ENCODE measurements around the gene LRP1. TPM values are rescaled to one million over a fixed set of nuclear protein-coding genes. Genes with fewer than 3 reads are reported as not detected.

Gene LRP1
- total RNA-seq, 4 donors from 2014 or later, result 185 to 292 (median 216) TPM

GRCh38 chr12:57188090-57188425 is 59.8 kb downstream of the LRP1 start:
- Histone ChIP-seq H3K36me3 (peaks cover 0 to 98% of the 10 kb centered on the region in 2 donors), H3K9me3 (no peaks in the 10 kb centered on the region), H3K4me1 (peaks cover 0 to 9% (median 0%) of the 10 kb centered on the region in 3 donors), H3K27me3 (no peaks in the 10 kb centered on the region), H3K4me3 (no peak overlapping the region), H3K27ac (no peak overlapping the region)
- 60 to 62% methylated on average over 2 to 6 of the region's 8 CpGs for WGBS, 2 donors (ENCODE audit: low coverage in 1 of 2)
- no peak for TF ChIP-seq POLR2AphosphoS5 (IDR thresholded peaks at IDR 0.05)
- no peak for TF ChIP-seq POLR2A (IDR thresholded peaks at IDR 0.05)
- no peak for TF ChIP-seq EP300 (IDR thresholded peaks at IDR 0.05)
- TF ChIP-seq, protein P1, sequence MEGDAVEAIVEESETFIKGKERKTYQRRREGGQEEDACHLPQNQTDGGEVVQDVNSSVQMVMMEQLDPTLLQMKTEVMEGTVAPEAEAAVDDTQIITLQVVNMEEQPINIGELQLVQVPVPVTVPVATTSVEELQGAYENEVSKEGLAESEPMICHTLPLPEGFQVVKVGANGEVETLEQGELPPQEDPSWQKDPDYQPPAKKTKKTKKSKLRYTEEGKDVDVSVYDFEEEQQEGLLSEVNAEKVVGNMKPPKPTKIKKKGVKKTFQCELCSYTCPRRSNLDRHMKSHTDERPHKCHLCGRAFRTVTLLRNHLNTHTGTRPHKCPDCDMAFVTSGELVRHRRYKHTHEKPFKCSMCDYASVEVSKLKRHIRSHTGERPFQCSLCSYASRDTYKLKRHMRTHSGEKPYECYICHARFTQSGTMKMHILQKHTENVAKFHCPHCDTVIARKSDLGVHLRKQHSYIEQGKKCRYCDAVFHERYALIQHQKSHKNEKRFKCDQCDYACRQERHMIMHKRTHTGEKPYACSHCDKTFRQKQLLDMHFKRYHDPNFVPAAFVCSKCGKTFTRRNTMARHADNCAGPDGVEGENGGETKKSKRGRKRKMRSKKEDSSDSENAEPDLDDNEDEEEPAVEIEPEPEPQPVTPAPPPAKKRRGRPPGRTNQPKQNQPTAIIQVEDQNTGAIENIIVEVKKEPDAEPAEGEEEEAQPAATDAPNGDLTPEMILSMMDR (IDR thresholded peaks at IDR 0.05), result no peak
- ATAC-seq, result no peak

GRCh38 chr12:57190037-57190436 is 61.8 kb downstream of the LRP1 start:
- no peak overlapping the region for H3K27ac ChIP-seq
- H3K9me3 ChIP-seq, result no peaks in the 10 kb centered on the region
- no peak for ATAC-seq
- H3K27me3 ChIP-seq, result no peaks in the 10 kb centered on the region
- no peak for TF ChIP-seq POLR2A (IDR thresholded peaks at IDR 0.05)
- TF ChIP-seq POLR2AphosphoS5 (IDR thresholded peaks at IDR 0.05), result no peak
- TF ChIP-seq, protein P1 (IDR thresholded peaks at IDR 0.05), result no peak
- TF ChIP-seq EP300 (IDR thresholded peaks at IDR 0.05), result no peak
- peaks cover 0 to 9% (median 0%) of the 10 kb centered on the region in 3 donors for H3K4me1 ChIP-seq
- 40% methylated on average over 2 of the region's 6 CpGs; no CpG with 5 or more reads in 1 of the 2 donors for WGBS, 2 donors (ENCODE audit: low coverage in 1 of 2)
- no peak overlapping the region for H3K4me3 ChIP-seq
- H3K36me3 ChIP-seq, result peaks cover 0 to 99% of the 10 kb centered on the region in 2 donors

- H3K4me1 ChIP-seq, result peaks cover 0 to 9% (median 0%) of the 10 kb centered on the region in 3 donors
- ATAC-seq, result no peak
- H3K4me3 ChIP-seq, result no peak overlapping the region
- no peaks in the 10 kb centered on the region for H3K9me3 ChIP-seq
- no peaks in the 10 kb centered on the region for H3K27me3 ChIP-seq
- H3K27ac ChIP-seq, result no peak overlapping the region
- H3K36me3 ChIP-seq, result peaks cover 0 to 99% of the 10 kb centered on the region in 2 donors
- TF ChIP-seq EP300 (IDR thresholded peaks at IDR 0.05) (no peak), POLR2A (IDR thresholded peaks at IDR 0.05) (no peak), POLR2AphosphoS5 (IDR thresholded peaks at IDR 0.05) (no peak)
- TF ChIP-seq, protein P1 (IDR thresholded peaks at IDR 0.05), result no peak
- no CpG with 5 or more reads among the region's 23 CpGs for WGBS, 2 donors (ENCODE audit: low coverage in 1 of 2)
Observed at GRCh38 chr12:57190821-57191220, 62.5 kb downstream of the LRP1 start.

- 82 to 91% methylated on average over 5 to 9 of the region's 11 CpGs for WGBS, 2 donors (ENCODE audit: low coverage in 1 of 2)
- H3K9me3 ChIP-seq, result no peaks in the 10 kb centered on the region
- H3K36me3 ChIP-seq, result peaks cover 0 to 99% of the 10 kb centered on the region in 2 donors
- no peak overlapping the region for H3K4me3 ChIP-seq
- no peak for ATAC-seq
- H3K4me1 ChIP-seq, result peaks cover 0 to 9% (median 0%) of the 10 kb centered on the region in 3 donors
- no peak overlapping the region for H3K27ac ChIP-seq
- H3K27me3 ChIP-seq, result no peaks in the 10 kb centered on the region
- no peak for TF ChIP-seq POLR2A (IDR thresholded peaks at IDR 0.05)
- TF ChIP-seq EP300 (IDR thresholded peaks at IDR 0.05), result no peak
- TF ChIP-seq POLR2AphosphoS5 (IDR thresholded peaks at IDR 0.05), result no peak
- TF ChIP-seq, protein P1 (IDR thresholded peaks at IDR 0.05), result no peak
Observed at GRCh38 chr12:57191410-57191809, 63.1 kb downstream of the LRP1 start.

GRCh38 chr12:57192920-57193319 is 64.6 kb downstream of the LRP1 start:
- TF ChIP-seq POLR2AphosphoS5 (IDR thresholded peaks at IDR 0.05) (no peak), EP300 (IDR thresholded peaks at IDR 0.05) (no peak), POLR2A (IDR thresholded peaks at IDR 0.05) (no peak)
- TF ChIP-seq, protein P1 (IDR thresholded peaks at IDR 0.05), result no peak
- H3K4me1 ChIP-seq, result peaks cover 0 to 9% (median 0%) of the 10 kb centered on the region in 3 donors
- 60% methylated on average over 4 of the region's 16 CpGs; no CpG with 5 or more reads in 1 of the 2 donors for WGBS, 2 donors (ENCODE audit: low coverage in 1 of 2)
- H3K36me3 ChIP-seq, result peaks cover 0 to 99% of the 10 kb centered on the region in 2 donors
- no peak overlapping the region for H3K27ac ChIP-seq
- no peaks in the 10 kb centered on the region for H3K27me3 ChIP-seq
- no peaks in the 10 kb centered on the region for H3K9me3 ChIP-seq
- H3K4me3 ChIP-seq, result no peak overlapping the region
- no peak for ATAC-seq

Data from gastroesophageal sphincter (tissue), 4 donors.